Suprapubic skin (tissue), 4 donors: Measurements from ENCODE around the gene SLC29A1. TPM values are rescaled to one million over a fixed set of nuclear protein-coding genes. Genes with fewer than 3 reads are reported as not detected.
A peak's percentile ranks its signal among the peaks of the same experiment; 100 is the strongest.

Experiments
- DNase-seq, 2 donors: peaks; one replicate each; pipeline ENCODE4 v3.0.0-alpha.2; 2019; ENCODE audit warnings: low spot score in 2 of 2
- H3K27ac ChIP-seq: fragments of 200-600 bp; sonication (generic); one replicate; pipeline ENCODE4 v1.5.1; 2019
- H3K27me3 ChIP-seq: fragments of 200-600 bp; sonication (generic); one replicate; pipeline ENCODE4 v1.5.1; 2019
- H3K36me3 ChIP-seq: fragments of 200-600 bp; sonication (generic); one replicate; pipeline ENCODE4 v1.5.1; 2019
- H3K4me1 ChIP-seq: fragments of 200-600 bp; sonication (generic); one replicate; pipeline ENCODE4 v1.5.1; 2019
- H3K4me3 ChIP-seq: fragments of 200-600 bp; sonication (generic); one replicate; pipeline ENCODE4 v1.5.1; 2019; ENCODE audit warnings: mild to moderate bottlenecking
- H3K9me3 ChIP-seq: fragments of 200-600 bp; sonication (generic); one replicate; pipeline ENCODE4 v1.5.1; 2019
- EP300 ChIP-seq: sonication (generic); formaldehyde crosslinking; IDR thresholded peaks from one replicate; pipeline ENCODE4 v1.6.1; 2017; ENCODE audit warnings: antibody characterized with exemption
- POLR2A ChIP-seq, 2 donors: fragments of 450-650 bp; IDR thresholded peaks; one replicate each; pipeline ENCODE4 v1.6.1; 2017; ENCODE audit warnings: antibody characterized with exemption in 2 of 2, mild to moderate bottlenecking in 2 of 2, moderate library complexity in 2 of 2
- POLR2AphosphoS5 ChIP-seq, 3 donors: sonication (generic); formaldehyde crosslinking; IDR thresholded peaks; one replicate each; pipeline ENCODE4 v1.6.1; 2017; ENCODE audit warnings: antibody characterized with exemption in 3 of 3
- WGBS: methylation state at CpG from one replicate; pipeline ENCODE4 v1.1.5; 2018; 5-methylcytosine and 5-hydroxymethylcytosine counted together
- total RNA-seq, 4 donors: library from RNA; depleted of rRNA; stranded (reverse); fragments of >200 nt; gene quantifications; one replicate each; pipeline ENCODE4 v1.1.0, GENCODE V29; 2016
- TF ChIP-seq, protein P1 (sequence below), 2 donors: fragments of 200-600 bp in 1 of 2; fragments of 450-650 bp in 1 of 2; sonication (generic) in 1 of 2; IDR thresholded peaks; one replicate each; pipeline ENCODE4 v1.5.1; 2016 to 2019; ENCODE audit warnings: antibody characterized with exemption in 2 of 2, mild to moderate bottlenecking in 1 of 2, moderate library complexity in 1 of 2

SLC29A1 gene
- total RNA-seq, 4 donors from 2014 or later, result 61.7 to 133 (median 75.3) TPM

DNA sequence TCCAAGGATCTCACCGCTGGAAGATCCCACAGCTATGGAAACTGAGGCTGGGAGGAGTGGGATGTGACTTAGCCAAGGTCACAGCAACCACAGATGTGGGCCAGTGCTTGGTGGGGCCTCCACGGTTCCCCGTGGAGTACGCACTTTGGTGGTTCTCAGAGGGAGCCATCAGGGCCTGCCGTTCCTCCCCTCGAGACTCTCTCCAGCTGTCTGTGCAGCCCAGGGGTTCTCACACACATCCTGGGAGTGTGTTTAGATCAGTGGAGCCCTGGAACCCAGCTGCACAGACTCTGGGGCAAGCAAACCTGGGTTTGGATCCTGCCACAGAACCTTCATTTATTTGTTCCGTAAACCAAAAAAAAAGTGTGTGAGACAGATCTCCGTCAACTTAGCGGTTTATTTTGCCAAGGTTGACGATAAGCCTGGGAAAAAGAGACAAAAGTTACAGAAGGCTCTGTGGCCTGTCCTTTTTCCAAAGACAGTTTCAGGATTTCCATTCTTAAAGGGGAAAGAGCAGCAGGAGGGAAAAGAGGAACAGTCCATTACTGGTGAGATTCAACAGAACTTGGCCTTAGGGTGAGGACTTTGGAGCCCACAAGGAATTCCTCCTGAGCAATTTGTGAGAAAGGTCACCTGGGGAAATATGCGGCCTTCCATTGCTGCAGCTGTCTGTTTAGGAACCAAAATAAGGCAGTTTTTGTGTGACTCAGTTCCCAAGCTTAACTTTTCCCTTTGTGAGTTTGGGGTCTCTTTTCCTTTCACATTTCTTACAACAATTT lies 20.2 kb upstream of the SLC29A1 start:
- Histone ChIP-seq H3K4me3 (no peak overlapping the region), H3K27ac (peak overlapping the region; percentile 85), H3K27me3 (no peaks in the 10 kb centered on the region), H3K4me1 (peaks cover 49% of the 10 kb centered on the region), H3K36me3 (no peaks in the 10 kb centered on the region), H3K9me3 (no peaks in the 10 kb centered on the region)
- TF ChIP-seq EP300, result no peak
- TF ChIP-seq, protein P1, sequence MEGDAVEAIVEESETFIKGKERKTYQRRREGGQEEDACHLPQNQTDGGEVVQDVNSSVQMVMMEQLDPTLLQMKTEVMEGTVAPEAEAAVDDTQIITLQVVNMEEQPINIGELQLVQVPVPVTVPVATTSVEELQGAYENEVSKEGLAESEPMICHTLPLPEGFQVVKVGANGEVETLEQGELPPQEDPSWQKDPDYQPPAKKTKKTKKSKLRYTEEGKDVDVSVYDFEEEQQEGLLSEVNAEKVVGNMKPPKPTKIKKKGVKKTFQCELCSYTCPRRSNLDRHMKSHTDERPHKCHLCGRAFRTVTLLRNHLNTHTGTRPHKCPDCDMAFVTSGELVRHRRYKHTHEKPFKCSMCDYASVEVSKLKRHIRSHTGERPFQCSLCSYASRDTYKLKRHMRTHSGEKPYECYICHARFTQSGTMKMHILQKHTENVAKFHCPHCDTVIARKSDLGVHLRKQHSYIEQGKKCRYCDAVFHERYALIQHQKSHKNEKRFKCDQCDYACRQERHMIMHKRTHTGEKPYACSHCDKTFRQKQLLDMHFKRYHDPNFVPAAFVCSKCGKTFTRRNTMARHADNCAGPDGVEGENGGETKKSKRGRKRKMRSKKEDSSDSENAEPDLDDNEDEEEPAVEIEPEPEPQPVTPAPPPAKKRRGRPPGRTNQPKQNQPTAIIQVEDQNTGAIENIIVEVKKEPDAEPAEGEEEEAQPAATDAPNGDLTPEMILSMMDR (IDR thresholded peaks at IDR 0.05), result no peak
- TF ChIP-seq POLR2AphosphoS5 (IDR thresholded peaks at IDR 0.05), result no peak
- no peak for TF ChIP-seq POLR2A (IDR thresholded peaks at IDR 0.05)
- DNase-seq, result no peak
- WGBS, result 90% methylated on average over 8 of the region's 11 CpGs

DNA sequence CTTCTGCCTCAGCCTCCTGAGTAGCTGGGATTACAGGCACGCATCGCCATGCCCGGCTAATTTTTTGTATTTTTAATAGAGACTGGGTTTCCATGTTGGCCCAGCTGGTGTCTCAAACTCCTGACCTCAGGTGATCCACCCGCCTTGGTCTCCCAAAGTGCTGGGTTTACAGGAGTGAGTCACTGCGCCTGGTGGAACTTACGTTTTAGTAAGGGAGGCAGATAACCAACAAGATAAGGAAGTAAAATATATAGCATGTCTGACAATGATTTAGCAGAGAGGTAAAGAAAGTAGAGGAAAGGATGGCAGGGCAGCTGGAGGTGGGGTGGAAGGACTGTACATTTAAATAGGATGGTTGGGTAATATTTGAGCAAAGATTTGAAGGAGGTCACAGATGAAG lies 19.4 kb upstream of the SLC29A1 start:
- H3K4me3 ChIP-seq, result no peak overlapping the region
- no peaks in the 10 kb centered on the region for H3K27me3 ChIP-seq
- H3K9me3 ChIP-seq, result no peaks in the 10 kb centered on the region
- DNase-seq, result no peak
- H3K36me3 ChIP-seq, result no peaks in the 10 kb centered on the region
- TF ChIP-seq POLR2A (IDR thresholded peaks at IDR 0.05) (no peak), POLR2AphosphoS5 (IDR thresholded peaks at IDR 0.05) (no peak), EP300 (no peak)
- TF ChIP-seq, protein P1 (IDR thresholded peaks at IDR 0.05), result no peak
- peaks cover 46% of the 10 kb centered on the region for H3K4me1 ChIP-seq
- no peak overlapping the region for H3K27ac ChIP-seq
- 59% methylated on average over 6 of the region's 6 CpGs for WGBS

DNA sequence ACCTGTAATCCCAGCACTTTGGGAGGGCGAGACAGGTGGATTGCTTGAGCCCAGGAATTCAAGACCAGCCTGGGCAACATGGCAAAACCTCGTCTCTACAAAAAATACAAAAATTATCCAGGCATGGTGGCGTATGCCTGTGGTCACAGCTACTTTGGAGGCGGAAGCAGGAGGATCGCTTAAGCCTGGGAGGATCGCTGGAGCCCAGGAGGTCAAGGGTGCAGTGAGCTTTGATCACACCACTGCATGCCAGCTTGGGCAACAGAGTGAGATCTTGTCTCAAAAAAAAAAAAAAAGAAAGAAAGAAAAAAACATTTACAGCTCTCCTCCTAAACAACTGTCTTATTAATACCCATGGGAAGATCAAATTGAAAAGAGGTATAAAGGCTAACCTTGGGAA lies 15.4 kb upstream of the SLC29A1 start:
- H3K4me1 ChIP-seq, result peaks cover 11% of the 10 kb centered on the region

DNA sequence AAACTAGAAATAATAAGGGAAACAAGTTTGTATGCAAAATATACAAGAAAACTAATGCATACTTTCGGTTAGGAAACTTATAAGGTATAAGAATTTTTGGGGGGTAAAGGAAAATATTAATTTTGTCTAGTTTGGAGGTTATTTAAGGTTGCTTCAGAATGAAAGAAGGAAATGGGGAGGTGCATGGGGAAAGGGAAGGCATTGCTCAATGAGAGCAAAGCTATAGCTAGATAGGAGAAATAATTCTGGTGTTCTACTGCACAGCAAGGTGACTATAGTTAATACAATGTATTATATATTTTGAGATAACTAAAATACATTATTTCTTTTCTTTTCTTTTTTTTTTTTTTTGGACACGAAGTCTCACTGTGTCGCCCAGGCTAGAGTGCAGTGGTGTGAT lies 12.1 kb upstream of the SLC29A1 start:
- Histone ChIP-seq H3K9me3 (no peaks in the 10 kb centered on the region), H3K36me3 (no peaks in the 10 kb centered on the region), H3K27me3 (no peaks in the 10 kb centered on the region), H3K4me1 (peaks cover 3% of the 10 kb centered on the region), H3K4me3 (no peak overlapping the region), H3K27ac (no peak overlapping the region)
- 81% methylated on average over 3 of the region's 3 CpGs for WGBS
- DNase-seq, result no peak
- TF ChIP-seq, protein P1 (IDR thresholded peaks at IDR 0.05), result no peak
- no peak for TF ChIP-seq POLR2A (IDR thresholded peaks at IDR 0.05)
- no peak for TF ChIP-seq EP300
- no peak for TF ChIP-seq POLR2AphosphoS5 (IDR thresholded peaks at IDR 0.05)

More for the DNA sequence above, 15.4 kb upstream of the SLC29A1 start:
- no peaks in the 10 kb centered on the region for H3K27me3 ChIP-seq
- no peak overlapping the region for H3K27ac ChIP-seq
- H3K4me3 ChIP-seq, result no peak overlapping the region
- no peaks in the 10 kb centered on the region for H3K36me3 ChIP-seq
- H3K9me3 ChIP-seq, result no peaks in the 10 kb centered on the region
- 90% methylated on average over 6 of the region's 6 CpGs for WGBS
- DNase-seq, result no peak
- TF ChIP-seq POLR2A (IDR thresholded peaks at IDR 0.05) (no peak), EP300 (no peak), POLR2AphosphoS5 (IDR thresholded peaks at IDR 0.05) (no peak)
- TF ChIP-seq, protein P1 (IDR thresholded peaks at IDR 0.05), result no peak

DNA sequence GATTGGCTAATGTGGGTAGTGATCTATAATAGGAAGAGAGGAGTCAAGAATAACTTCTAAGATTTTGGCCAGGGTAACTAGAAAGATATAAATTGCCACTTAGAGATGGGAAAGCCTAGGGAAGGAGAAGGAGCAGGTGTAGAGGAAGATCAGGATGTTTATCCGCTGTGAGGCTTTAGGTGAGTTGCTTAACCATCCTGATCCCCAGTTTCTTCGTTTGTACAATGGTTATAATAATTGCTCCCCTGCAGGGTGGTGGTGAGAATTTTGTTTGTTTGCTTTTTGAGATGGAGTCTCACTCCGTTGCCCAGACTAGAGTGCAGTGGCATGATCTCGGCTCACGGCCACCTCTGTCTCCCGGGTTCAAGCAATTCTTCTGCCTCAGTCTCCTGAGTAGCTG lies 9.1 kb upstream of the SLC29A1 start:
- DNase-seq, result no peak
- H3K27ac ChIP-seq, result no peak overlapping the region

More for the DNA sequence above, 9.1 kb upstream of the SLC29A1 start:
- H3K27me3 ChIP-seq, result no peaks in the 10 kb centered on the region
- WGBS, result 95% methylated on average over 6 of the region's 6 CpGs
- H3K4me3 ChIP-seq, result no peak overlapping the region
- TF ChIP-seq POLR2AphosphoS5 (IDR thresholded peaks at IDR 0.05), result no peak
- no peak for TF ChIP-seq EP300
- TF ChIP-seq, protein P1 (IDR thresholded peaks at IDR 0.05), result no peak
- TF ChIP-seq POLR2A (IDR thresholded peaks at IDR 0.05), result no peak
- H3K36me3 ChIP-seq, result no peaks in the 10 kb centered on the region
- H3K4me1 ChIP-seq, result peaks cover 28% of the 10 kb centered on the region
- H3K9me3 ChIP-seq, result no peaks in the 10 kb centered on the region
